Prostate gland (tissue), 2 donors: ENCODE data around the gene MCEMP1.

Source experiments
- CTCF ChIP-seq, 4 experiments: fragments of 200-600 bp in 2 of 4; fragments of 450-650 bp in 2 of 4; sonication (generic) in 2 of 4; IDR thresholded peaks; 1 replicate in 3 of 4; 2 replicates in 1 of 4; pipeline ENCODE4 v1.5.1; 2016 to 2019; ENCODE audit warnings: antibody characterized with exemption in 4 of 4, mild to moderate bottlenecking in 2 of 4, moderate library complexity in 2 of 4
- POLR2A ChIP-seq: fragments of 450-650 bp; IDR thresholded peaks from one replicate; pipeline ENCODE4 v1.6.1; 2016; ENCODE audit warnings: antibody characterized with exemption, mild to moderate bottlenecking

- TF ChIP-seq CTCF (IDR thresholded peaks at IDR 0.05) (no peak), POLR2A (no peak)
Measured at GRCh38 chr19:7720351-7720750, 43.5 kb downstream of the MCEMP1 start.
